H9 (cell line): ENCODE data around the gene KIZ. TPM values are rescaled to one million over a fixed set of nuclear protein-coding genes. Genes with fewer than 3 reads are reported as not detected.

Experiments used
- DNase-seq: peaks from one replicate; pipeline ENCODE4 v3.0.0-alpha.2; 2017
- H2AFZ ChIP-seq: one replicate; pipeline ENCODE4 v1.6.1; 2013; ENCODE audit warnings: mild to moderate bottlenecking, low read length, control low read depth, moderate library complexity
- H2AK5ac ChIP-seq: 2 replicates; pipeline ENCODE4 v1.6.1; 2013; ENCODE audit warnings: low read length, control low read depth, mixed read lengths; ENCODE audit not compliant: insufficient read length
- H2BK120ac ChIP-seq: one replicate; pipeline ENCODE4 v1.6.1; 2013; ENCODE audit warnings: low read depth, mild to moderate bottlenecking, low read length, control low read depth, inconsistent platforms; ENCODE audit not compliant: poor library complexity, severe bottlenecking
- H2BK12ac ChIP-seq: 2 replicates; pipeline ENCODE4 v1.6.1; 2013; ENCODE audit warnings: low read length, control low read depth, mixed read lengths, low read depth; ENCODE audit not compliant: insufficient read length
- H2BK15ac ChIP-seq: 2 replicates; pipeline ENCODE4 v1.6.1; 2013; ENCODE audit warnings: low read depth, low read length, control low read depth
- H2BK20ac ChIP-seq: one replicate; pipeline ENCODE4 v1.6.1; 2013; ENCODE audit warnings: low read depth, mild to moderate bottlenecking, low read length, control low read depth, inconsistent platforms; ENCODE audit not compliant: poor library complexity, severe bottlenecking
- H2BK5ac ChIP-seq: 2 replicates; pipeline ENCODE4 v1.6.1; 2013; ENCODE audit warnings: low read length, control low read depth, mixed read lengths; ENCODE audit not compliant: insufficient read length
- H3K14ac ChIP-seq: 2 replicates; pipeline ENCODE4 v1.6.1; 2013; ENCODE audit warnings: low read length, control low read depth; ENCODE audit not compliant: insufficient read depth
- H3K18ac ChIP-seq: 2 replicates; pipeline ENCODE4 v1.6.1; 2013; ENCODE audit warnings: low read depth, mild to moderate bottlenecking, mixed read lengths, low read length, control low read depth; ENCODE audit not compliant: insufficient read length
- H3K23ac ChIP-seq: 2 replicates; pipeline ENCODE4 v1.6.1; 2013; ENCODE audit warnings: low read length, control low read depth, mixed read lengths, low read depth; ENCODE audit not compliant: insufficient read length
- H3K23me2 ChIP-seq: 2 replicates; pipeline ENCODE4 v1.6.1; 2013; ENCODE audit warnings: low read depth, mild to moderate bottlenecking, mixed read lengths, low read length, control low read depth; ENCODE audit not compliant: insufficient read length, poor library complexity, severe bottlenecking
- H3K27ac ChIP-seq: 2 replicates; pipeline ENCODE4 v1.5.1; 2013; ENCODE audit warnings: low read length, control low read depth, mixed read lengths, low read depth; ENCODE audit not compliant: insufficient read length
- H3K27me3 ChIP-seq: 2 replicates; pipeline ENCODE4 v1.6.1; 2013; ENCODE audit warnings: low read length, control low read depth, inconsistent platforms; ENCODE audit not compliant: insufficient read depth
- H3K4ac ChIP-seq: 2 replicates; pipeline ENCODE4 v1.6.1; 2013; ENCODE audit warnings: low read depth, mild to moderate bottlenecking, control low read depth, inconsistent platforms, low read length, moderate library complexity
- H3K4me1 ChIP-seq: 2 replicates; pipeline ENCODE4 v1.6.1; 2013; ENCODE audit warnings: low read length, control low read depth, inconsistent platforms; ENCODE audit not compliant: insufficient read depth
- H3K4me2 ChIP-seq: 2 replicates; pipeline ENCODE4 v1.6.1; 2013; ENCODE audit warnings: low read length, control low read depth, mixed read lengths; ENCODE audit not compliant: insufficient read length, insufficient read depth
- H3K56ac ChIP-seq: 2 replicates; pipeline ENCODE4 v1.6.1; 2013; ENCODE audit warnings: low read depth, mild to moderate bottlenecking, mixed read lengths, low read length, control low read depth; ENCODE audit not compliant: insufficient read length
- H3K79me1 ChIP-seq: 2 replicates; pipeline ENCODE4 v1.6.1; 2013; ENCODE audit warnings: low read depth, mild to moderate bottlenecking, moderate library complexity, low read length, control low read depth, inconsistent platforms; ENCODE audit not compliant: insufficient read depth, poor library complexity, severe bottlenecking
- H3K79me2 ChIP-seq: 2 replicates; pipeline ENCODE4 v1.6.1; 2013; ENCODE audit warnings: low read length, control low read depth, inconsistent platforms; ENCODE audit not compliant: insufficient read depth
- H3K9ac ChIP-seq: 2 replicates; pipeline ENCODE4 v1.6.1; 2013; ENCODE audit warnings: low read length, control low read depth, mixed read lengths; ENCODE audit not compliant: insufficient read length; ENCODE audit errors: extremely low read depth
- H3K9me3 ChIP-seq: one replicate; pipeline ENCODE4 v1.6.1; 2013; ENCODE audit warnings: low read depth, low read length, inconsistent platforms; ENCODE audit not compliant: control insufficient read depth
- H3T11ph ChIP-seq: one replicate; pipeline ENCODE4 v1.6.1; 2013; ENCODE audit warnings: mild to moderate bottlenecking, low read length, control low read depth, inconsistent platforms
- H4K20me1 ChIP-seq: one replicate; pipeline ENCODE4 v1.6.1; 2013; ENCODE audit not compliant: control insufficient read depth, insufficient read length, insufficient read depth
- H4K5ac ChIP-seq: 2 replicates; pipeline ENCODE4 v1.6.1; 2013; ENCODE audit warnings: low read depth, mild to moderate bottlenecking, mixed read lengths, low read length, control low read depth; ENCODE audit not compliant: insufficient read length
- H4K8ac ChIP-seq: replicated peaks from 2 replicates; pipeline ENCODE4 v1.6.1; 2013; ENCODE audit warnings: low read length, control low read depth, mixed read lengths, low read depth; ENCODE audit not compliant: insufficient read length
- H4K91ac ChIP-seq: 2 replicates; pipeline ENCODE4 v1.6.1; 2013; ENCODE audit warnings: low read depth, mild to moderate bottlenecking, moderate library complexity, mixed read lengths, low read length, control low read depth; ENCODE audit not compliant: insufficient read length
- H3K27ac Mint-ChIP-seq, 3 experiments: 2 replicates in 2 of 3; 3 replicates in 1 of 3; pipeline ENCODE4 v1.8.0; 2020 to 2021; ENCODE audit warnings: mixed read lengths in 3 of 3, mild to moderate bottlenecking in 1 of 3, moderate library complexity in 1 of 3
- H3K27me3 Mint-ChIP-seq: 2 replicates; pipeline ENCODE4 v1.8.0; 2021; ENCODE audit warnings: low read depth, mild to moderate bottlenecking, moderate library complexity, mixed read lengths
- H3K36me3 Mint-ChIP-seq, 3 experiments: 2 replicates in 2 of 3; 3 replicates in 1 of 3; pipeline ENCODE4 v1.8.0; 2020 to 2021; ENCODE audit warnings: low read depth in 3 of 3, mixed read lengths in 3 of 3; ENCODE audit not compliant: insufficient read depth in 1 of 3
- H3K4me1 Mint-ChIP-seq, 2 experiments: 2 replicates each; pipeline ENCODE4 v1.8.0; 2020; ENCODE audit warnings: mixed read lengths in 2 of 2
- H3K4me3 Mint-ChIP-seq, 2 experiments: 2 replicates in 1 of 2; 3 replicates in 1 of 2; pipeline ENCODE4 v1.8.0; 2020 to 2021; ENCODE audit warnings: mild to moderate bottlenecking in 2 of 2, mixed read lengths in 2 of 2, moderate library complexity in 1 of 2
- H3K9me3 Mint-ChIP-seq, 2 experiments: 2 replicates in 1 of 2; 3 replicates in 1 of 2; pipeline ENCODE4 v1.8.0; 2020; ENCODE audit warnings: mild to moderate bottlenecking in 2 of 2, mixed read lengths in 2 of 2, moderate library complexity in 1 of 2
- CTCF ChIP-seq: fragments of 200-600 bp; sonication (generic); conservative IDR thresholded peaks from 3 replicates; pipeline ENCODE4 v1.8.0; 2021; ENCODE audit warnings: antibody characterized with exemption, mild to moderate bottlenecking
- WGBS: extraction: QIAGEN DNeasy Blood & Tissue Kit; methylation state at CpG from one replicate; pipeline ENCODE4 v1.1.7; 2013; ENCODE audit warnings: missing lambda C conversion rate, low lambda C conversion rate, mixed read lengths; ENCODE audit not compliant: insufficient read length; ENCODE audit errors: extremely low coverage; 5-methylcytosine and 5-hydroxymethylcytosine counted together
- total RNA-seq: library from RNA; stranded (reverse); gene quantifications from 2 replicates; pipeline ENCODE4 v1.2.1, GENCODE V29; 2021

KIZ gene
- total RNA-seq, 1 experiment from 2014 or later, result 29.3 TPM

GRCh38 chr20:21237956-21238799 is 112.3 kb downstream of the KIZ start:
- no peak for TF ChIP-seq CTCF
- H4K8ac ChIP-seq, result no peak overlapping the region
- no peaks in the 10 kb centered on the region for H3K9me3 ChIP-seq
- no peaks in the 10 kb centered on the region for H4K20me1 ChIP-seq
- no peak overlapping the region; the same call in 1 of the 2 replicates for H3K14ac ChIP-seq
- H3K4ac ChIP-seq, result no peak overlapping the region
- H2BK120ac ChIP-seq, result no peak overlapping the region
- no peaks in the 10 kb centered on the region; the same call in 1 of the 2 replicates for H3K4me1 ChIP-seq
- no peak overlapping the region for H3K4me2 ChIP-seq
- H3K9ac ChIP-seq, result no peak overlapping the region
- Mint-ChIP-seq H3K36me3 (peaks cover 0 to 9% (median 5%) of the 10 kb centered on the region in 3 experiments; a peak in 2 of 7 replicates), H3K4me1 (peaks cover 31 to 32% of the 10 kb centered on the region in 2 experiments), H3K27me3 (no peaks in the 10 kb centered on the region), H3K27ac (no peak overlapping the region), H3K9me3 (no peaks in the 10 kb centered on the region), H3K4me3 (no peak overlapping the region)
- H4K91ac ChIP-seq, result no peak overlapping the region
- H2AFZ ChIP-seq, result no peak overlapping the region
- H2AK5ac ChIP-seq, result no peak overlapping the region
- no peak for DNase-seq
- no peaks in the 10 kb centered on the region for H3K27me3 ChIP-seq
- no peak overlapping the region for H3K23ac ChIP-seq
- H2BK12ac ChIP-seq, result no peak overlapping the region
- H2BK15ac ChIP-seq, result no peak overlapping the region
- H4K5ac ChIP-seq, result no peak overlapping the region
- WGBS, result no CpG with 5 or more reads among the region's 10 CpGs
- H2BK5ac ChIP-seq, result no peak overlapping the region
- no peaks in the 10 kb centered on the region for H3K23me2 ChIP-seq
- H3K27ac ChIP-seq, result no peak overlapping the region
- no peaks in the 10 kb centered on the region for H3K79me1 ChIP-seq
- H3K18ac ChIP-seq, result no peak overlapping the region
- no peak overlapping the region for H3T11ph ChIP-seq
- no peaks in the 10 kb centered on the region for H3K79me2 ChIP-seq
- no peak overlapping the region for H3K56ac ChIP-seq
- no peak overlapping the region for H2BK20ac ChIP-seq
